Loucy (cell line): ENCODE measurements around the gene CTNNA2.

ENCODE experiments used
- H2AFZ ChIP-seq: fragments of 200-600 bp; sonication (generic); 2 replicates; pipeline ENCODE4 v1.6.0; 2016; ENCODE audit warnings: antibody characterized with exemption, mild to moderate bottlenecking, low read length, moderate library complexity
- H3F3A ChIP-seq: fragments of 200-600 bp; 2 replicates; pipeline ENCODE4 v1.6.0; 2016; ENCODE audit warnings: antibody characterized with exemption, low read depth, mild to moderate bottlenecking
- H3K27me3 ChIP-seq: fragments of 200-600 bp; sonication (generic); 2 replicates; pipeline ENCODE4 v1.6.1; 2014; ENCODE audit warnings: low read length, mild to moderate bottlenecking; ENCODE audit not compliant: insufficient read depth, poor library complexity, severe bottlenecking
- H3K36me3 ChIP-seq: fragments of 200-600 bp; sonication (generic); 2 replicates; pipeline ENCODE4 v1.6.1; 2016; ENCODE audit warnings: low read length; ENCODE audit not compliant: insufficient read depth
- H3K4me1 ChIP-seq: fragments of 200-600 bp; sonication (generic); 2 replicates; pipeline ENCODE4 v1.5.1; 2014; ENCODE audit warnings: low read length, mild to moderate bottlenecking; ENCODE audit not compliant: insufficient read depth, poor library complexity, severe bottlenecking
- H3K4me2 ChIP-seq: fragments of 200-600 bp; sonication (generic); 2 replicates; pipeline ENCODE4 v1.6.0; 2014; ENCODE audit warnings: antibody characterized with exemption, low read length, low read depth, mild to moderate bottlenecking; ENCODE audit not compliant: poor library complexity, severe bottlenecking
- H3K4me3 ChIP-seq: fragments of 200-600 bp; sonication (generic); 2 replicates; pipeline ENCODE4 v1.5.1; 2014; ENCODE audit warnings: low read length, mild to moderate bottlenecking, mixed read lengths; ENCODE audit not compliant: poor library complexity, severe bottlenecking
- H3K79me2 ChIP-seq: fragments of 200-600 bp; sonication (generic); 2 replicates; pipeline ENCODE4 v1.6.1; 2014; ENCODE audit warnings: low read length; ENCODE audit not compliant: insufficient read depth
- H3K9ac ChIP-seq: fragments of 200-600 bp; sonication (generic); 2 replicates; pipeline ENCODE4 v1.6.0; 2014; ENCODE audit warnings: mild to moderate bottlenecking, low read depth, low read length, moderate library complexity; ENCODE audit not compliant: poor library complexity, severe bottlenecking
- H3K9me2 ChIP-seq: fragments of 200-600 bp; sonication (generic); replicated peaks from 2 replicates; pipeline ENCODE4 v1.6.1; 2016; ENCODE audit warnings: low read depth, low read length, mixed read lengths
- H3K9me3 ChIP-seq: fragments of 200-600 bp; sonication (generic); 2 replicates; pipeline ENCODE4 v1.6.1; 2014; ENCODE audit warnings: mild to moderate bottlenecking, antibody characterized with exemption, low read length, low read depth; ENCODE audit not compliant: insufficient read depth
- H4K20me1 ChIP-seq: fragments of 200-600 bp; sonication (generic); 2 replicates; pipeline ENCODE4 v1.6.0; 2014; ENCODE audit warnings: antibody characterized with exemption, low read length, mild to moderate bottlenecking; ENCODE audit not compliant: insufficient read depth, poor library complexity, severe bottlenecking
- CTCF ChIP-seq: fragments of 200-600 bp; sonication (generic); conservative IDR thresholded peaks from 2 replicates; pipeline ENCODE4 v1.5.1; 2014; ENCODE audit warnings: mild to moderate bottlenecking, antibody characterized with exemption, low read length
- EZH2phosphoT487 ChIP-seq: fragments of 200-600 bp; IDR thresholded peaks from 2 replicates; pipeline ENCODE4 v1.6.1; 2018; ENCODE audit warnings: antibody characterized with exemption, mild to moderate bottlenecking, moderate library complexity, borderline replicate concordance

Gene CTNNA2

GRCh38 chr2:79513711-79514110, 860 bp downstream of the CTNNA2 start:
- Histone ChIP-seq H3F3A (no peaks in the 10 kb centered on the region), H3K4me3 (no peak overlapping the region), H2AFZ (no peak overlapping the region), H3K9ac (no peak overlapping the region), H3K36me3 (no peaks in the 10 kb centered on the region), H3K9me3 (no peaks in the 10 kb centered on the region), H3K9me2 (no peaks in the 10 kb centered on the region; the same call in 1 of the 2 replicates), H3K27me3 (no peaks in the 10 kb centered on the region), H3K4me1 (no peaks in the 10 kb centered on the region), H3K79me2 (no peaks in the 10 kb centered on the region), H4K20me1 (no peaks in the 10 kb centered on the region), H3K4me2 (no peak overlapping the region)
- TF ChIP-seq CTCF (no peak), EZH2phosphoT487 (no peak)

GRCh38 chr2:79529636-79530035, 16.8 kb downstream of the CTNNA2 start:
- Histone ChIP-seq H3K4me3 (no peak overlapping the region), H3K4me2 (no peak overlapping the region), H3K27me3 (no peaks in the 10 kb centered on the region), H3K9me2 (no peaks in the 10 kb centered on the region), H3K9me3 (no peaks in the 10 kb centered on the region), H3K4me1 (no peaks in the 10 kb centered on the region), H4K20me1 (no peaks in the 10 kb centered on the region), H3K36me3 (no peaks in the 10 kb centered on the region), H3F3A (no peaks in the 10 kb centered on the region), H3K79me2 (no peaks in the 10 kb centered on the region), H3K9ac (no peak overlapping the region), H2AFZ (no peak overlapping the region)
- TF ChIP-seq CTCF (no peak), EZH2phosphoT487 (no peak)

- TF ChIP-seq CTCF (no peak), EZH2phosphoT487 (no peak)
- H3K9me3 ChIP-seq = no peaks in the 10 kb centered on the region
- H3K27me3 ChIP-seq = no peaks in the 10 kb centered on the region
- H3F3A ChIP-seq = no peaks in the 10 kb centered on the region
- no peak overlapping the region for H3K4me2 ChIP-seq
- no peaks in the 10 kb centered on the region for H3K79me2 ChIP-seq
- no peaks in the 10 kb centered on the region for H3K9me2 ChIP-seq
- no peak overlapping the region for H3K4me3 ChIP-seq
- H3K36me3 ChIP-seq = no peaks in the 10 kb centered on the region
- H4K20me1 ChIP-seq = no peaks in the 10 kb centered on the region
- H2AFZ ChIP-seq = no peak overlapping the region
- H3K4me1 ChIP-seq = no peaks in the 10 kb centered on the region
- H3K9ac ChIP-seq = no peak overlapping the region
Observed at GRCh38 chr2:79530443-79530842, 17.6 kb downstream of the CTNNA2 start.
